ENCODE data around the gene GLIPR2. TPM values are rescaled to one million over a fixed set of nuclear protein-coding genes. Genes with fewer than 3 reads are reported as not detected.
A peak's percentile ranks its signal among the peaks of the same experiment; 100 is the strongest.
"Not testable (repeated sequence)": the region's sequence is repeated elsewhere in the genome, so short reads cannot be mapped to it uniquely, and the experiment has no call there.

Gene GLIPR2
- total RNA-seq, 1 experiment from 2014 or later: 20.3 TPM

DNA sequence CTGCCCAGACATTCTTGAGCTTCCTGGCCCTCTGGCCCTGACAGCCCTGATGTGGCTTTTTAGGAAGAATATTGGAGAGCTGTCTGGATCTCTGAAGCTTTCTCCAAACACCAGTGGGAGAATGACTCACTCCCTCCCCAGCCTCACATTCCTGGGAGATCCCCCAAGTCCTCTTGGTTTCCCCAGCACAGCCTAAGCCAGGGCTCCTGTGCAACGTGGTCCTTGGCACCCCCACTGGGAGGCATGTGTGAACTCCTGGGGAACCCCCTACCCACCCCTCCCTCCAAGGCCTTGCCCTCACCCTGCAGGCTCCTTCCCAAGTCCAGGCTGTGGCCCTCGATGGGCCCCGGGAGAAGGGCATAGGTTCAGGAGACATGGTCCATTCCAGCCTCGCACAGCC, 12.7 kb downstream of the GLIPR2 start:
- Histone ChIP-seq H3K4me3 (no peak overlapping the region), H3K27me3 (no peaks in the 10 kb centered on the region), H3K36me3 (no peaks in the 10 kb centered on the region; the same call in 1 of the 2 replicates), H3K9me3 (peaks cover 16% of the 10 kb centered on the region)
- peak; percentile 84 for DNase-seq

DNA sequence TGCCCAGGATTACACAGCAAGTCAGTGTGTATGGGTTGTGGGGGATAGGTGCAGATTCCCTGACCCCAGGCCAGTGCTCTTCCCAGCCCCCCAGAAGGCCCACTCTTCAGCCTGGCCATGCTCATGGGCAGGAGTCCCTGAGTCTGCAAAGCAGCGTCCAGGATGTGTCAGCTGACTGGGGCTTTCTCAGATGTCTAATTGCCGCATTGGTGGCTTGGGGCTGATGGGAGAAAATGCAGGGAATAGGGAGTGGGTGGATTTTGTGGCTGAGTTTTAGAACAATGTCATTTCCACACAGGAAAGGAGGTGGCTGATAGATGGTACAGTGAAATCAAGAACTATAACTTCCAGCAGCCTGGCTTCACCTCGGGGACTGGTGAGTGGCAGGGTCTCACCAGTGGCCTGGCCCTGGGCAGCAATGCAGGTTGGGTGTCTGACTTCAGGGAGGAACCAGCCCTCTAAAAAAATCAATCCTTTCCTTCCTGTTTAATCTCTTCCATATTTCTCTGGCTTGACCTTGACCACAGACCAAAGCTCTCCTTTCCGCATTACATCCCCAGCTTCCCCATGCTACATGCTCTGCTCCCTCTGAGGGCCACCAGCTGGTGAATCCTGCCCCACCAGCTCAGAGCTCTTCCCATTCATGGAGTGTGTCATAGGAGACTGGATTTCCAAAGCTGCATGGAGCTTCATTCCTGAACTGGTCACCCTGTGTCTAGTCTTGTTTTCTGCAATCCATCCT, 14.2 kb downstream of the GLIPR2 start:
- no peak for DNase-seq
- Histone ChIP-seq H3K36me3 (no peaks in the 10 kb centered on the region; the same call in 1 of the 2 replicates), H3K9me3 (peaks cover 9% of the 10 kb centered on the region), H3K4me3 (no peak overlapping the region), H3K27me3 (no peaks in the 10 kb centered on the region)

GRCh38 chr9:36151316-36152210, 15.0 kb downstream of the GLIPR2 start:
- Histone ChIP-seq H3K4me3 (no peak overlapping the region), H3K9me3 (peaks cover 4% of the 10 kb centered on the region), H3K27me3 (no peaks in the 10 kb centered on the region), H3K36me3 (no peaks in the 10 kb centered on the region; the same call in 1 of the 2 replicates)
- no peak for DNase-seq

- DNase-seq: no peak
- no peaks in the 10 kb centered on the region for H3K36me3 ChIP-seq
- no peak overlapping the region for H3K4me3 ChIP-seq
- no peaks in the 10 kb centered on the region for H3K27me3 ChIP-seq
- H3K9me3 ChIP-seq: peaks cover 13% of the 10 kb centered on the region
These were observed 16.4 kb downstream of the GLIPR2 start for GRCh38 chr9:36152741-36153438.

DNA sequence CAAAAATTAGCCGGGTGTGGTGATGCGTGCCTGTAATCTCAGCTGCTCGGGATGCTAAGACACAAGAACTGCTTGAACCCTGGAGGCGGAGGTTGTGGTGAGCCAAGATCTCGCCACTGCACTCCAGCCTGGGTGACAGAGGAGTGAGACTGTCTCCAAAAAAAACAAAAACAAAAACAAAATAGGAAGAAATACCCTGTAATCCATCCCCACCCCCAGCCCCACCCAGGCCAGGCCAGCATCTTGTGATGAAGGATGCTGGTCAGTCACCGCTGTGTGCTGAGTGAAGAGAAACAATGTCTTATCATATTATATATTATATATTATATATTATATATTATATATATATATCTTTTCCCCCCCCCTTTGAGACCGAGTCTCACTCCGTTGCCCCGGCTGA, 17.2 kb downstream of the GLIPR2 start:
- Histone ChIP-seq H3K27me3 (no peaks in the 10 kb centered on the region), H3K4me3 (no peak overlapping the region), H3K36me3 (no peaks in the 10 kb centered on the region), H3K9me3 (peaks cover 13% of the 10 kb centered on the region)
- DNase-seq: no peak

DNA sequence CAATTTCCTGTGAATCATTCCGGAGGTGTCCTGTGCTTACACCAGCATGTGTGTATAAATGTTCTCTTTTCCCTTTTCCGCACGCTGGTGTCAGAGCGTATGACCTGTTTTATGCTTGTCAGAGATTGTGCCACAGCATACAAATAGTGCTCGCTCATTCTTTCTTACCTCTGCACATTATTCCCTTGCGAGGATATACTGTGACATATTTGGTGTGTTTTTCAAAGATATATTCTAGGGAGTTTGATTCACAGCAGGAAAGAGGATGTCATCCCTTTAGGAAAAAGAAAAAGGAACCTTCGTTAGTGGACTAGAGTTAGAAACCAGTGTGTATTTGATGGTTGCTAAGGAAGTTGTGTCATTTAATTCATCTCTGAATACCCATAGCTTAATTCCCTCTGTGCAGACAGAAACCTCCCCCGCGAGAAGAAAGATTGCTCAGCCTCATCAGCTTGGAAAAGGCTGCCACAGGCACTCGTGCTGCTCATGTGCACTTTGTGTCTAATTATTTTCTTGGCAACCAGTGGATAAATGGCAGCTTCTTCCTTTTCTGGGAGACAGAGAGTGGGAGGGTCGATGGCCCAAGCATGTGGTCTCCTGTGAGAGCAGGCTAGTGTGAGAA, 17.9 kb downstream of the GLIPR2 start:
- Histone ChIP-seq H3K9me3 (peaks cover 13% of the 10 kb centered on the region), H3K27me3 (no peaks in the 10 kb centered on the region), H3K36me3 (no peaks in the 10 kb centered on the region), H3K4me3 (no peak overlapping the region)
- peak; percentile 59 for DNase-seq

DNA sequence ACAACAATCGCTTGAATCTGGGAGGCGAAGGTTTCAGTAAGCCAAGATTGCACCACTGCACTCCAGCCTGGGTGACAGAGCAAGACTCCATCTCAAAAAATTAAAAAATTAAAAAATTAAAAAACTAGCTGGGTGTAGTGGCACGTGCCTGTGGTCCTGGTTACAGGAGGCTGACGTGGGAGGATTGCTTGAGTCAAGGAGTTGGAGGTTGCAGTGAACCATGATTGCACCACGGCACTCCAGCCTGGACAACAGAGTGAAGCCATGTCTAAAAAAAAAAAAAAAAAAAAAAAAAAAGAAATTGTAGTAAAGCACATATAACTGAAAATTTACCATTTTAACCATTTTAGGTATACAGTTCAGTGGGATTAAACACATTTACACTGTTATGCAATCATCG, 19.6 kb downstream of the GLIPR2 start:
- Histone ChIP-seq H3K4me3 (no peak overlapping the region), H3K27me3 (no peaks in the 10 kb centered on the region), H3K9me3 (peaks cover 13% of the 10 kb centered on the region), H3K36me3 (no peaks in the 10 kb centered on the region)
- no peak for DNase-seq

DNA sequence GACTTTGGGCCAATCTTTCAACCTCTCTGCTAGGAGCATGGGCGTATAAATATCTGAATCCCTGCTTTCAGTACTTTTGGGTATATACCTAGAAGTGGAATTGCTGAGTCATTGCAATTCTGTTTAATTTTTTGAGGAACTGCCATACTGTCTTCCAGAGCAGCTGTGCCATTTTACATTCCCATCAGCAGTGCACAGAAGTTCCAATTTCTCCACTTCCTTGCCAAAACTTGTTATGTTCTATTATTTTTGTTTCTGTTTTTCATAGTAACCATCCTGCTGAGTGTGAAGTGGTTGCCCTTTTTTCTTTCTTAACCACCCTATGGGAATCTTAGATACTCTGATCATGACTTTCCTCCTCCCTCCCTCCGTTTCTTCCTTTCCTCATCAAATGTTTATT, 21.6 kb downstream of the GLIPR2 start:
- H3K9me3 ChIP-seq: peaks cover 13% of the 10 kb centered on the region
- no peak overlapping the region for H3K4me3 ChIP-seq
- no peaks in the 10 kb centered on the region for H3K27me3 ChIP-seq
- no peak for DNase-seq
- no peaks in the 10 kb centered on the region for H3K36me3 ChIP-seq

GRCh38 chr9:36158917-36159316, 22.4 kb downstream of the GLIPR2 start:
- H3K36me3 ChIP-seq: no peaks in the 10 kb centered on the region
- peaks cover 14% of the 10 kb centered on the region for H3K9me3 ChIP-seq
- H3K27me3 ChIP-seq: no peaks in the 10 kb centered on the region
- no peak overlapping the region for H3K4me3 ChIP-seq
- peak; percentile 38 for DNase-seq

- H3K9me3 ChIP-seq: peaks cover 16% of the 10 kb centered on the region
- not testable (repeated sequence) for H3K36me3 ChIP-seq, H3K4me3 ChIP-seq, DNase-seq, H3K27me3 ChIP-seq
These were observed 23.0 kb downstream of the GLIPR2 start for GRCh38 chr9:36159509-36159908.

DNA sequence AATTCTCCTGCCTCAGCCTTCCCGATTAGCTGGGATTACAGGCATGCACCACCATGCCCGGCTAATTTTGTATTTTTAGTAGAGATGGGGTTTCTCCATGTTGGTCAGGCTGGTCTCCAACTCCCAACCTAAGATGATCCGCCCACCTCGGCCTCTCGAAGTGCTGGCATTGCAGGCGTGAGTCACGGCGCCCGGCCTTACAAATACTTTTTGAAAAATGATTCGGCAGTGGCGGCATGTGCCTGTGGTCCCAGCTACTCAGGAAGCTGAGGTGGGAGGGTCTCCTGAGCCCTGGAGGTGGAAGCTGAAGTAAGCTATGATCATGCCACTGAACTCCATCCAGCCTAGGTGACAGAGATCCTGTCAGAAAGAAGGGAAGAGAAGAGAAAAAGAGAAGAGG, 23.6 kb downstream of the GLIPR2 start:
- H3K36me3 ChIP-seq, H3K27me3 ChIP-seq, DNase-seq, H3K4me3 ChIP-seq: not testable (repeated sequence)
- peaks cover 16% of the 10 kb centered on the region for H3K9me3 ChIP-seq

DNA sequence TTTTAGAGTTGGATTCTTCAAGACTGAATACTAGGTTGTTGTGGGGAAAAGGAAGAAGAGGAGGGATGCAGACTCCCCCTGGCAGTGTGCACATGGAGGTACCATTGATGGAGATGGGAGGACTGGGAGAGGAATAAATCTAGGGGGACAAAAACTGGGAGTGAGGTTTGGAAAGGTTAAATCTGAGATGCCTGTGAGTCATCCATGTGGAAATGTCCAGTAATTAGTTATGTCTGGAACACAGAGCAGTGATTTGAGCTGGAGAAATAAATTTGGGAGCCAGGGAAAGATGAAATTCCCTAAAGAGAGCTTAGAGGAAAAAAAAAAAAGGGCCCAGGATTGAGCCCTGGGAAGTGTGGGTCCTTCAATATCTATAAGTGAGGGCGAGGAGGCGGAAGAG, 24.7 kb downstream of the GLIPR2 start:
- H3K27me3 ChIP-seq: no peaks in the 10 kb centered on the region
- DNase-seq: no peak
- peaks cover 16% of the 10 kb centered on the region for H3K9me3 ChIP-seq
- H3K36me3 ChIP-seq: no peaks in the 10 kb centered on the region
- H3K4me3 ChIP-seq: no peak overlapping the region

DNA sequence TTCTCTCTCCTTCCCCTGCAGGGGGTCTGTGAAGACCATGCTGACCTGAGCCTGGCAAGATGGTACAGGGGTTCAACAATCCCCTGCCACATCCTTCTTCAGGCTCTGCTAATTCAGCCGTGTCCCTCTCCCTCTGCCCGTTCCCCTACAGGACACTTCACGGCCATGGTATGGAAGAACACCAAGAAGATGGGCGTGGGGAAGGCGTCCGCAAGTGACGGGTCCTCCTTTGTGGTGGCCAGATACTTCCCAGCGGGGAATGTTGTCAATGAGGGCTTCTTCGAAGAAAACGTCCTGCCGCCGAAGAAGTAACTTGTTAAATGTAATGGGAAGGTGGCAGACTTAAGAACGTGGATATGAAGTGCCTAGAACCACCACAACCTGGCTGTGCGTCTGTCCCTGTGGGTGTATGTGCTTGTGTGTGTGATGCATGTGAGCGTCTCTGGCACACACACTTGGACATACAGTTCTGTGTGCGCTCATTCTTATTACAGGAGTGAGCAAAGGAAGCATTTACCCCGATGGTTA, 25.7 kb downstream of the GLIPR2 start:
- H3K27me3 ChIP-seq: no peaks in the 10 kb centered on the region
- no peak for DNase-seq
- H3K36me3 ChIP-seq: no peaks in the 10 kb centered on the region
- peaks cover 8% of the 10 kb centered on the region for H3K9me3 ChIP-seq
- no peak overlapping the region for H3K4me3 ChIP-seq

DNA sequence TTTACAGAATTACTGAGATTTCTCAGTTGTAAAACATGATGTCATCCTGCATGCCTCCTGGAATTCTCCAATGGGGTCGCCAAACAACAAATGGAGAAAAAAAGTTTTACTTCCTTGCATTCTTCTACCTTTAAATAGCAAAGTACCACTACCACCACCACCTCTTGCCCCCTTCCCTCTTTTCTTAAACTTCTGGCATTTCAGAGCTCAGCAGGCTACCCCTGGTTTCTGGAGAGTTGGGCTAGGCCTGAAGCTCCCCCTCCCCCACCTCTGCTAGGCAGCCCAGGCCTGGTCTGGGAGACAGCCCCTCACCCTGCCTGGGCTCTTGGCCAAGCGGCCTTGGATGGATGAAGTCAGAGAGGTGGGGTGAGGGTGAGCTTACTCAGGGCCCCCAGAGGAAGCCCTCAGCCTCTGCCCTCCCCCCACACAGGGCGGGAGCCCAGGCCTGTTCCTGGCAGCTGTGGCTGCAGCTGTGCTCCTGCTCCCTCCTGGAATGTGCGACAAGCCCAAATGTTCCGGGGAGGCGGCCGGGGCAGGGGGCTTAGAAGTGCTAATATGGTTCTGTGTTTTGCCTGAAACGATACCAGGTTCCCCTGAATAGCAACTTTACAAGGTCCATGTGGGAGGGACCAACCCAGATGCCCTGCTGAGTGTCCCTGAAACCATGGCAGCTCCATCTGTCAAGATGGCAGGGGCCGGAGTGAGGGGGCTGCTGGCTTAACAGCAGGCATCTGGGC, 26.7 kb downstream of the GLIPR2 start:
- no peaks in the 10 kb centered on the region for H3K27me3 ChIP-seq
- H3K9me3 ChIP-seq: peaks cover 3% of the 10 kb centered on the region; the same call in 1 of the 2 replicates
- peak; percentile 88 for DNase-seq
- no peak overlapping the region for H3K4me3 ChIP-seq
- H3K36me3 ChIP-seq: no peaks in the 10 kb centered on the region

GRCh38 chr9:36163786-36164170, 27.2 kb downstream of the GLIPR2 start:
- H3K36me3 ChIP-seq: no peaks in the 10 kb centered on the region
- H3K27me3 ChIP-seq: no peaks in the 10 kb centered on the region
- H3K9me3 ChIP-seq: peaks cover 3% of the 10 kb centered on the region; the same call in 1 of the 2 replicates
- no peak overlapping the region for H3K4me3 ChIP-seq
- no peak for DNase-seq

DNA sequence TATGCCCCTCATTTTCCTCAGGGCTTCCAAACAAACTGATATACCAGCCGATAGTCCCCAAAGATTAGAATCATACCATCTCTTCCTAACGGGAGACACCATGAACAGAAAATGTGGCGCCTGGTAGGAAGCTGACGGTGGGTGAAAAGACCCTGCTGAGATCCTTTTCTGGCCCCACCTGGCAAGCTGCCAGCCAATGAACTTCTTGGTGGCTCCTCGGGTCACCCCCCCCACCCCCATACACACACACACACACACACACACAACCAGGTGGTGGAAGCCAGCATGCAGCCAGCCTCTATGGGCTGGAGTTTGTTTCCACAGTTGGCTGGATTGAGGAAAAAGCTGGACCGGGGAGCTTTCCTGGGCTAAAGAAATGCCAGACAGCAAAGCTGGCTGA, 27.8 kb downstream of the GLIPR2 start:
- H3K4me3 ChIP-seq: no peak overlapping the region
- no peak for DNase-seq

More for the DNA sequence above, 27.8 kb downstream of the GLIPR2 start:
- Histone ChIP-seq H3K9me3 (peaks cover 3% of the 10 kb centered on the region; the same call in 1 of the 2 replicates), H3K27me3 (no peaks in the 10 kb centered on the region), H3K36me3 (no peaks in the 10 kb centered on the region)
